Endothelial cell of hepatic sinusoid (primary cell): ENCODE results near the gene MYOCOS.

Experiments
- in situ Hi-C: cut with HindIII; loops from 2 replicates; pipeline ENCODE4 v1.10.0; 2017; ENCODE audit warnings: low sequenced_read_pairs

MYOCOS gene

GRCh38 chr1:171623651-171624331 lies 1.7 kb downstream of the MYOCOS start:
- in situ Hi-C loops: no loop called here

DNA sequence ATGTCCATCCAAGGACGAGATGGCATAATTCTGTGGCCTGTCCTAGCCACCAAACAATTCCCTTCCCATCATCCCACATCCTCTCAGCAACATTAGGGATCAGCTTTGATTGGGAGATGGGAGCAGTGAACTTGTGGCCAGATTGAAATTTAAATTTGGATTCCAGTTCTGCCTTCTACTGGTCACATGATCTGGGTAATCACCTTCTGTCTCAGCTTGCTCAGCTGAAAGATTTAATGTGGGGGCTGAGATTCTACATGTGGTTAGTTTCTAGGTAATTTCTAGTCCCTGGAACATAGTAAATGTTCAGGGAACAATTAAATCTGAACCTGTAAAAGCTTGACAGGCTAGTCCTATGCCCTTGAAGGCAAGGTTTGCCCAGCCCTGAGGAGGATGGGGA lies 3.2 kb downstream of the MYOCOS start:
- in situ Hi-C loops: loop anchor here (25.0 kb wide), 1 partner anchor 337 kb away; no protein-coding TSS in a partner anchor

DNA sequence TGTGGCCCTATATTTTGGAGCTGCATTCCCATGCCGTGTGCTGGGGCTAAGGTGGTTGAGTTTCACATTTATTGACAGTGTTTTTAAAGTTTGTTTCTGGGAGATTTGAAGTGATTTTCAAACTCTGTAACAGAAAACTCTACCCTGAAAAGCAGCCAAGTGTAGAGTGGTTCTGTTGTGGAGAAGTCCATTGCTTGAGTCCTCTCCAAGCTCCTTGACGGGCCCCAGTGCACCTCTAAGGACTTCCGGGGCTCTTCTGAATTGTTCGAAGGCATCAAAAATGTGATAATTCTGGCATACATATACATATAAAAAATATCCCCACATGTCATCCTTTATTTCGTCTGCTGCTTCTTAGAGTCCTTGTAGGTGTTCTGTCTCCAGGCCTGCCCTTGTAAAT lies 5.0 kb downstream of the MYOCOS start:
- in situ Hi-C loops: loop anchor here (25.0 kb wide), 1 partner anchor 335 kb away; no protein-coding TSS in a partner anchor

GRCh38 chr1:171628225-171628624 lies 6.2 kb downstream of the MYOCOS start:
- in situ Hi-C loops: loop anchor here (25.0 kb wide), 1 partner anchor 334 kb away; no protein-coding TSS in a partner anchor

GRCh38 chr1:171635661-171636060 lies 13.6 kb downstream of the MYOCOS start:
- in situ Hi-C loops: loop anchor here (25.0 kb wide), 1 partner anchor 327 kb away; no protein-coding TSS in a partner anchor

DNA sequence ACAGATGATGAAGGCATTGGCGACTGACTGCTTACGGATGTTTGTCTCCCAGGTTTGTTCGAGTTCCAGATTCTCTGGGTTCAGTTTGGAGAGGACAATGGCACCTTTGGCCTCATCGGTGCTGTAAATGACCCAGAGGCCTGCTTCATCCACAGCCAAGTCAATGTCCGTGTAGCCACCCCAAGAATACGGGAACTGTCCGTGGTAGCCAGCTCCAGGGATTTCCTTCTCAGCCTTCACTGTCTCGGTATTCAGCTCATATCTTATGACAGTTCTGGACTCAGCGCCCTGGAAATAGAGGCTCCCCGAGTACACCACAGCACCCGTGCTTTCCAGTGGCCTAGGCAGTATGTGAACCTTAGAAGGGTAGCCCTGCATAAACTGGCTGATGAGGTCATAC lies 14.1 kb downstream of the MYOCOS start:
- in situ Hi-C loops: loop anchor here (25.0 kb wide), 1 partner anchor 326 kb away; no protein-coding TSS in a partner anchor

- in situ Hi-C loops: loop anchor here (25.0 kb wide), 1 partner anchor 324 kb away; no protein-coding TSS in a partner anchor
Observed at GRCh38 chr1:171637928-171638576, 16.0 kb downstream of the MYOCOS start.

DNA sequence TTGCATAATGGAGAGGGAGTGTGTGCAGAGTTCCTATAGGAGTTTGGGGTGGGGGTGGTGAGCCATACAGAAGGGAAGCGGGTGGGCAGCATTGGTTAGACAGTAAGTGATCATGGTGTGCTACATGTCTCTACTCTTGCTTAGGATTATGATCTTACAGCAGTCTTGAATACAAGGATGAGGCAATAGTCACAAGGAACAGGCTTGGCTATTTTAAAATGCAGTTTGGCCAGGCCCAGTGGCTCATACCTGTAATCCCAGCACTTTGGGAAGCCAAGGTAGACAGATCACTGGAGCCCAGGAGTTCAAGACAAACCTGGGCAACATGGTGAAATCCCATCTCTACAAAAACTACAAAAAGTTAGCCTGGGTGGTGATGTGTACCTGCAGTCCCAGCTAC lies 18.2 kb downstream of the MYOCOS start:
- in situ Hi-C loops: loop anchor here (25.0 kb wide), 1 partner anchor 322 kb away; no protein-coding TSS in a partner anchor

GRCh38 chr1:171641076-171641864 lies 19.2 kb downstream of the MYOCOS start:
- in situ Hi-C loops: loop anchor here (25.0 kb wide), 1 partner anchor 321 kb away; no protein-coding TSS in a partner anchor

GRCh38 chr1:171642197-171642596 lies 20.2 kb downstream of the MYOCOS start:
- in situ Hi-C loops: loop anchor here (25.0 kb wide), 1 partner anchor 320 kb away; no protein-coding TSS in a partner anchor

GRCh38 chr1:171643156-171643555 lies 21.1 kb downstream of the MYOCOS start:
- in situ Hi-C loops: loop anchor here (25.0 kb wide), 1 partner anchor 319 kb away; no protein-coding TSS in a partner anchor

DNA sequence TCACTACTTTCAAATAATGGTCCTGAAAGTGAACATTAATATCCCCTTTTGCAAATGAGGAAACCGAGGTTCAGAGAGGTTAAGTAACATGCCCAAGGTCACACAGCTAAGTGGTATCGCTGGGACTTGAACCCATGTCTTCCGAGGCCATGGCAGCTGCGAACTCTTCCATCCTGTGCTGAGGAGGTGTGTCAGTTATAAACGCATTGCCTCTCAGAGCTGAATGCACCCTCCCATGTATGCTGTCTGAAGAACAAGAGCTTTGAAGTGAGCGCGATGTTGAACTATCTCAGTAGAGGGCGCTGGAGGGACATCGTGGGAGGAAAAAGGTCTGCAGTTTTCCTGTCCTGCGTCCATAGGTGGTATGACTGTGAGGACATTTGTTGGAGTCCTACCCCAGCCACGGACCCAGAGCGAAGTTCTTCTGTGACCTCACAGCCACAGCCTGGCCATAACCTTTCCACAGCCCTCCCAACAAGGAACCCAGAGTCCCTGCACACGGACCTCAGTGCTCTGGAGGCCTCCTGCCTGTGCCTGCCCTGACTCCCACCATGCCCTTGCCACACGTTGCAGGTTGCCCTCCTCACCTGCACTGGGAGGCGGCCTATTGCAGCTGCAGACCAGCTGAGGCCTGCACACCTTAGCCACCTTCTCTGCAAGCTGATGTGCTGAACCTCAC lies 22.9 kb downstream of the MYOCOS start:
- in situ Hi-C loops: loop anchor here (25.0 kb wide), 1 partner anchor 317 kb away; no protein-coding TSS in a partner anchor

GRCh38 chr1:171645553-171646248 lies 23.7 kb downstream of the MYOCOS start:
- in situ Hi-C loops: loop anchor here (25.0 kb wide), 1 partner anchor 317 kb away; no protein-coding TSS in a partner anchor

DNA sequence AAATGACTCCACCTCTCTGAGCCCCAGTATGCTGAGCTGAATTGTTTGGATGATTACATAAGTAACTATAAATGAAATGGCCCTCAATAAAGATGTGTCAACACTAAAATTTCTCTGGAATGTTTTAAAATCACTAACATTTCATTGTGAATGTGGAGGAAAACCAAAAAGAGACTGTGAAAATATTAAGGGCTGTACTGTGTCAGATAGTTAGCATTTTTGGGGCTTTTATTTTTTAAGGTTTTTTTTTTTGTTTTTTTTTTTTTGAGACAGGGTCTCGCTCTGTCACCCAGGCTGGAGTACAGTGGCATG lies 24.2 kb downstream of the MYOCOS start:
- in situ Hi-C loops: loop anchor here (25.0 kb wide), 1 partner anchor 316 kb away; no protein-coding TSS in a partner anchor

DNA sequence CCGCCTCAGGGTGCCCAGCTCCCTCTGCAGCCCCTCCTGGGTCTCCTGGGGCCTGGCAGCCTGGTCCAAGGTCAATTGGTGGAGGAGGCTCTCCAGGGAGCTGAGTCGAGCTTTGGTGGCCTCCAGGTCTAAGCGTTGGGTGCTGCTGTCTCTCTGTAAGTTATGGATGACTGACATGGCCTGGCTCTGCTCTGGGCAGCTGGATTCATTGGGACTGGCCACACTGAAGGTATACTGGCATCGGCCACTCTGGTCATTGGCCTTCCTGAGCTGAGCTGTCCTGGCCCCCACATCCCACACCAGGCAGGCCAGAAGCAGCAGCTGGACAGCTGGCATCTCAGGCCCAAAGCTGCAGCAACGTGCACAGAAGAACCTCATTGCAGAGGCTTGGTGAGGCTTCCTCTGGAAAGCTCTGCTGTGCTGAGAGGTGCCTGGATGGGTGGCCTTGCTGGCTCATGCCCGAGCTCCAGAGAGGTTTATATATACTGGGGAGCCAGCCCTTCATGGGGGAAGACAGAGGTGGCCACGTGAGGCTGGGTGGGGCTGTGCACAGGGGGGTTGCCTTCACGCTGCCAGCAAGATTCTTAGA lies 30.3 kb downstream of the MYOCOS start, which contains the start of gene MYOC:
TSS of gene MYOC (minus strand) at position 455 of the 589 bp plus-strand sequence. CDS start at position 378, 77 bp downstream.
- in situ Hi-C loops: no loop called here

DNA sequence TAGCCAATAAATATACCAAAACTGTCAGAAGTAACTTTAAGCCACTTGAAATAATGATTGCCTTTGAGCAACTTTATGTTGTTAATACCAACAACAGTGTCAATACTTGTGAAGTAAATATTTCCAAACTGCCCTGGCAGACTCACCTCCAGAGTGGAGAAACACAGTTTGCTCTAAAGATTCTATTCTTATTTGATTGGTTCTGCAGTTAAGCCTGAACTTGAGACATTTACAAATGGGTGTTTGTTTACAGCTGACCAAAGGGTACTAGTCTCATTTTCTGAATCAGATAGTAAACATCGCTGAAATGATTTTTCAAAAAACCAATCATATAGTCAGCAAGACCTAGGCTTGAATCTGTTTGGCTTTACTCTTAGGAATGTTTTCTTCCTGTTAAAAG lies 31.8 kb downstream of the MYOCOS start:
- in situ Hi-C loops: no loop called here

- in situ Hi-C loops: no loop called here
Observed at GRCh38 chr1:171654201-171654941, 32.3 kb downstream of the MYOCOS start.

DNA sequence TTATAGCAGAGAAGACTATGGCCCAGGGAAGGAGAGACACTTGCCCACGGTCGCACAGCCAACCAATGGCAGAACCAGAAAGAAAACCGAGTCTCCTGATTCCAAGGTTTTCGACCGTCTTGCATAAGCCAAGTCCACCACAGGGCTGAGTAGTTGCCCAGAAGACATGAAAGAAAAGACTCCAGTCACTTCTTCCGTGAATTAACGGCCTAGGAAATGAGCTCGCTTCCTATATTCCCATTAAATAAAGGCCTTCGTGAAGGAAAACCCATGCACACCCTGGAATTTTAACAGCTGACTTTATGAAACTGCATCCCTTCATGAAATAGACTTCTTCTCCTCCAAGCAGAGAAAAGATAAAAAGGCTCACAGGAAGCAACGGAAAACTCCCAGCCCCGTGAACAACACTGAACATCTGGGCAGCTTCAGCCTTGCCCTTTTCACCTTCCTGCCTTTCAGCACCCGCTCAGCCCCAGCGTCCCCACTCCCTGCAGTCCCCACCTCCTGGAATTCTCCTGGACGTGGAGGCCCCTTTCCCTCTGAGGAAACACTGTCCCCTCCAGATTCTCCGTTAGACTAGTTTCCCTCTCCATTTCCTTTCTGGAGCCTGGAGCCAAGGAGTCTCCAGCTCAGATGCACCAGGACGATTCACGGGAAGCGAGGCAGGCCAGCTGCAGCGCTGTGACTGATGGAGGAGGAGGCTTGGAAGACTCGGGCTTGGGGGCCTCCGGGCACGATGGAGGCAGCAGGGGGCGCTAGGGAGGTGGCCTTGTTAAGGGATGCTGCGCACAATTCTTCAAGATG lies 33.1 kb downstream of the MYOCOS start:
- in situ Hi-C loops: no loop called here
